Liver (tissue), 3 donors: ENCODE measurements around the gene BRICD5.

Experiments
- FOXA1 ChIP-seq: IDR thresholded peaks from 2 replicates; pipeline ENCODE4 v1.6.1; 2016; ENCODE audit warnings: antibody characterized with exemption
- GABPA ChIP-seq, 2 donors: IDR thresholded peaks in 1 of 2; conservative IDR thresholded peaks in 1 of 2; 2 replicates each; pipeline ENCODE4 v1.6.1; 2016; ENCODE audit warnings: antibody characterized with exemption in 2 of 2, mild to moderate bottlenecking in 1 of 2, moderate library complexity in 1 of 2
- HNF4A ChIP-seq, 2 donors: conservative IDR thresholded peaks; 2 replicates each; pipeline ENCODE4 v1.6.1; 2016; ENCODE audit warnings: antibody characterized with exemption in 2 of 2, mild to moderate bottlenecking in 2 of 2
- JUND ChIP-seq, 2 donors: IDR thresholded peaks; 2 replicates each; pipeline ENCODE4 v1.6.1; 2016; ENCODE audit warnings: antibody characterized with exemption in 2 of 2
- RAD21 ChIP-seq, 2 donors: IDR thresholded peaks; 2 replicates each; pipeline ENCODE4 v1.6.1; 2016; ENCODE audit warnings: antibody characterized with exemption in 2 of 2, mild to moderate bottlenecking in 2 of 2
- SP1 ChIP-seq: IDR thresholded peaks from 2 replicates; pipeline ENCODE4 v1.6.1; 2018; ENCODE audit warnings: antibody characterized with exemption, mild to moderate bottlenecking
- TF ChIP-seq, protein P1 (sequence below): fragments of 150-350 bp; IDR thresholded peaks from 2 replicates; pipeline ENCODE4 v1.5.1; 2017; ENCODE audit warnings: improper control_type of control experiment, low read depth, low read length; ENCODE audit not compliant: missing input control
- donor health status: healthy.
- donor health status: healthy.

GRCh38 chr16:2163211-2163881, 47.3 kb downstream of the BRICD5 start:
- no peak for TF ChIP-seq FOXA1
- TF ChIP-seq, protein P1, sequence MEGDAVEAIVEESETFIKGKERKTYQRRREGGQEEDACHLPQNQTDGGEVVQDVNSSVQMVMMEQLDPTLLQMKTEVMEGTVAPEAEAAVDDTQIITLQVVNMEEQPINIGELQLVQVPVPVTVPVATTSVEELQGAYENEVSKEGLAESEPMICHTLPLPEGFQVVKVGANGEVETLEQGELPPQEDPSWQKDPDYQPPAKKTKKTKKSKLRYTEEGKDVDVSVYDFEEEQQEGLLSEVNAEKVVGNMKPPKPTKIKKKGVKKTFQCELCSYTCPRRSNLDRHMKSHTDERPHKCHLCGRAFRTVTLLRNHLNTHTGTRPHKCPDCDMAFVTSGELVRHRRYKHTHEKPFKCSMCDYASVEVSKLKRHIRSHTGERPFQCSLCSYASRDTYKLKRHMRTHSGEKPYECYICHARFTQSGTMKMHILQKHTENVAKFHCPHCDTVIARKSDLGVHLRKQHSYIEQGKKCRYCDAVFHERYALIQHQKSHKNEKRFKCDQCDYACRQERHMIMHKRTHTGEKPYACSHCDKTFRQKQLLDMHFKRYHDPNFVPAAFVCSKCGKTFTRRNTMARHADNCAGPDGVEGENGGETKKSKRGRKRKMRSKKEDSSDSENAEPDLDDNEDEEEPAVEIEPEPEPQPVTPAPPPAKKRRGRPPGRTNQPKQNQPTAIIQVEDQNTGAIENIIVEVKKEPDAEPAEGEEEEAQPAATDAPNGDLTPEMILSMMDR, result no peak
- TF ChIP-seq HNF4A (conservative IDR thresholded peaks at IDR 0.05), result no peak
- TF ChIP-seq JUND (IDR thresholded peaks at IDR 0.05), result no peak
- TF ChIP-seq GABPA (IDR thresholded peaks at IDR 0.05 in 1 of 2, conservative IDR thresholded peaks at IDR 0.05 in 1 of 2), result no peak
- TF ChIP-seq SP1, result no peak
- TF ChIP-seq RAD21 (IDR thresholded peaks at IDR 0.05), result no peak
